Measurements from ENCODE around the gene UBE2A. TPM values are rescaled to one million over a fixed set of nuclear protein-coding genes. Genes with fewer than 3 reads are reported as not detected.

UBE2A gene
- 67.1 and 70.9 TPM in 2 replicates for total RNA-seq
- 42.5 TPM for total RNA-seq (2013)
- 50.3 and 77.4 TPM in 2 replicates for polyA plus RNA-seq
- 19.5 and 29.3 TPM in 2 replicates for polyA minus RNA-seq

DNA sequence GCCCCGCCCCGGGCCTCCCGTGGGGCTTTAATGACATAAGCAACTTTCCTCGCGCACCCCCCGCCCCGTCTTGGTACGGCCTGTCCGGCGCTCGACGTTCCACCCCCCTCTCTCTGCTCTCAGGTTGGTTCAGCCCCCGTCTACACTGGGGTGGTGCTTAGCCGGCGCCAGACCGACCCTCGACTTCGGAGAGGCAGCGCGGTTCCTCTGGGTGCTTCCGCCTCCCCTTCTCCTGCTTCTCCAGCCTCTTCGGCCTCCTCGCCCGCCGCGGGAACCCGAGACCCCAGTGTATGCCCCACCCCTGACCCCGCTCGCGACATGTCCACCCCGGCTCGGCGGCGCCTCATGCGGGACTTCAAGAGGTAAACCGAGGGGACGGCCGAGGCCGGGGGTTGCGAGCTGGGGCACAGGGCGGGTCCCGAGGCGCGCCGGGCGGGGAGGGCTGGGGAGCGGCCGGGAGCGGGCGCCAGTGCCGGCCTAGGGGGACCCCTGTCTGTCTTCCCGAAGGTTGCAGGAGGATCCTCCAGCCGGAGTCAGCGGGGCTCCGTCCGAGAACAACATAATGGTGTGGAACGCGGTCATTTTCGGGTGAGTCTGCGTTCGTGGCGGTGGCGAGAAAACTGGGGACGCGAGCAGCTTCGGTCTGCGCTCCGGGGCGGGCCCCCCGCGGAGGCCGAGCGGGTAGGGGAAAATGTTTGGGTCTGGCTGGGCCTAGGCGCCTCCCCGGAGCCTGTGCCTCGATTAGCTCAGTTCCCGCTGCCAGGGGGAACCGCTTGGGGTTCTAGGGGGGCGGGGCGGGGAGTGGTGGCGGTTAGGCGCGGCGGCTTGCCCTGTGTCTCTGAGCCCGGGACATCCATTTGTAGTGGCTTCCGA, at the start of gene UBE2A:
Gene UBE2A, plus strand, starts transcription at position 170 of the 873 bp plus-strand sequence. Its CDS starts 149 bp downstream, at position 319.
- intact Hi-C loops (cut with micrococcal nuclease), result loop anchor here (1.0 kb wide), 5 partner anchors 9 to 297 kb away; partner anchors contain the start of genes NDUFA1, RNF113A and STEEP1
- ATAC-seq (ENCODE audit: low read depth) (peak; percentile 94), DNase-seq (peak; percentile 94)
- no peaks in the 10 kb centered on the region for H3K27me3 Mint-ChIP-seq
- peak within 1 kb of the TSS; percentile 75 for H3K4me2 ChIP-seq (replicated peaks; ENCODE audit: low read depth, low read length, poor library complexity, severe bottlenecking)
- H2AFZ ChIP-seq (ENCODE audit: insufficient read depth, low read depth, low read length, poor library complexity, severe bottlenecking), result peak within 1 kb of the TSS; percentile 84
- peaks cover 26 to 32% of the 10 kb centered on the region in 2 donors for H3K4me1 ChIP-seq (ENCODE audit: control insufficient read depth in 2 of 2, insufficient read depth in 2 of 2, low read length in 2 of 2)
- peak within 1 kb of the TSS; percentile 77 for H3K9ac ChIP-seq (ENCODE audit: low read length)
- no peaks in the 10 kb centered on the region for H3K9me3 ChIP-seq (ENCODE audit: control extremely low read depth in 1 of 3, control insufficient read depth in 2 of 3, insufficient read depth in 1 of 3, low read length in 2 of 3)
- H4K20me1 ChIP-seq (ENCODE audit: control insufficient read depth, insufficient read depth, low read length, poor library complexity, severe bottlenecking), result peaks cover 7% of the 10 kb centered on the region
- peak within 1 kb of the TSS; percentile 68 to 83 for H3K27ac ChIP-seq (ENCODE audit: low read length in 2 of 2)
- ChIA-PET CTCF (interaction anchor here (0.8 to 2.2 kb wide), 7 partner anchors 26 to 155 kb away, joined by 3 to 7 read pairs (median 3); partner anchors contain the start of genes NKRF and SLC25A5), POLR2A (interaction anchor here (0.7 to 2.3 kb wide), 9 partner anchors 10 to 217 kb away, joined by 3 to 17 read pairs (median 8); partner anchors contain the start of genes NKRF, RPL39, SEPTIN6 and SLC25A5)
- peaks cover 17% of the 10 kb centered on the region for H3K79me2 ChIP-seq (ENCODE audit: control insufficient read depth, insufficient read depth, low read length)
- under 1% methylated on average over 70 of the region's 86 CpGs for WGBS (ENCODE audit: insufficient coverage)
- peaks cover 34% of the 10 kb centered on the region for H3K4me1 Mint-ChIP-seq
- H3K27ac Mint-ChIP-seq, result peak within 1 kb of the TSS; percentile 88
- H3K36me3 ChIP-seq (replicated peaks in 1 of 2; ENCODE audit: control extremely low read depth in 1 of 2, control insufficient read depth in 1 of 2, extremely low read depth in 1 of 2, insufficient read depth in 2 of 2, low read length in 1 of 2), result no peaks in the 10 kb centered on the region
- peak within 1 kb of the TSS; percentile 42 to 77 (median 70) for H3K4me3 ChIP-seq (ENCODE audit: control extremely low read depth in 1 of 5, extremely low read depth in 1 of 5, insufficient read depth in 1 of 5, low read depth in 2 of 5, low read length in 4 of 5)
- no peaks in the 10 kb centered on the region for H3K9me3 Mint-ChIP-seq (ENCODE audit: insufficient read depth)
- peak within 1 kb of the TSS; percentile 88 for H3K4me3 Mint-ChIP-seq
- TF ChIP-seq, protein P1, sequence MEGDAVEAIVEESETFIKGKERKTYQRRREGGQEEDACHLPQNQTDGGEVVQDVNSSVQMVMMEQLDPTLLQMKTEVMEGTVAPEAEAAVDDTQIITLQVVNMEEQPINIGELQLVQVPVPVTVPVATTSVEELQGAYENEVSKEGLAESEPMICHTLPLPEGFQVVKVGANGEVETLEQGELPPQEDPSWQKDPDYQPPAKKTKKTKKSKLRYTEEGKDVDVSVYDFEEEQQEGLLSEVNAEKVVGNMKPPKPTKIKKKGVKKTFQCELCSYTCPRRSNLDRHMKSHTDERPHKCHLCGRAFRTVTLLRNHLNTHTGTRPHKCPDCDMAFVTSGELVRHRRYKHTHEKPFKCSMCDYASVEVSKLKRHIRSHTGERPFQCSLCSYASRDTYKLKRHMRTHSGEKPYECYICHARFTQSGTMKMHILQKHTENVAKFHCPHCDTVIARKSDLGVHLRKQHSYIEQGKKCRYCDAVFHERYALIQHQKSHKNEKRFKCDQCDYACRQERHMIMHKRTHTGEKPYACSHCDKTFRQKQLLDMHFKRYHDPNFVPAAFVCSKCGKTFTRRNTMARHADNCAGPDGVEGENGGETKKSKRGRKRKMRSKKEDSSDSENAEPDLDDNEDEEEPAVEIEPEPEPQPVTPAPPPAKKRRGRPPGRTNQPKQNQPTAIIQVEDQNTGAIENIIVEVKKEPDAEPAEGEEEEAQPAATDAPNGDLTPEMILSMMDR (IDR thresholded peaks at IDR 0.05), result no peak
- TF ChIP-seq EZH2 (IDR thresholded peaks at IDR 0.05; ENCODE audit: borderline replicate concordance, insufficient read depth, low read depth, low read length, poor library complexity, severe bottlenecking), result no peak
- H3K27me3 ChIP-seq (replicated peaks in 1 of 4; ENCODE audit: control extremely low read depth in 1 of 4, control insufficient read depth in 3 of 4, insufficient read depth in 4 of 4, low read length in 3 of 4), result no peaks in the 10 kb centered on the region

Data from B cell (primary cell).